ENCODE measurements around the gene NUP37.

DNA sequence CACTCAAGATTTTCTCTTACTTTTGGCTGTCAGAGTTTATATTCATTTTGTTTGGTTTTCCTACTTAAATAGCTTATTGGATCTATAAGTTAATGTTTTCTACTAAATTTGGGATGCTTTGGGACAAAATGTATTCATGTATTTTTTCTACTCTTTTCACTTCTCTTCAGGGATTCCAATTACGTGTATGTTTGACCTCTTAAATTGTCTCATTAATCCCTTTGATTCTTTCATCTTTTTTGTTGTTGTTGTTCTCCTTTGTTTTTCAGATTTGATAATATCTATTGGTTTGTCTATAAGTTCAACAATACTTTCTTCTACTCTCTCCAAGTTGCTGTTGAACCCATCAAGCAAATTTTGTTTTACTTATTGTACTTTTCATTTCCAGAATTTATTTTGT lies 43.5 kb upstream of the NUP37 start:
- TF ChIP-seq CTCF (IDR thresholded peaks at IDR 0.05) (no peak), POLR2A (IDR thresholded peaks at IDR 0.05) (no peak)
